Skin of body (tissue), 3 donors: Measurements from ENCODE around the gene SPECC1. TPM values are rescaled to one million over a fixed set of nuclear protein-coding genes. Genes with fewer than 3 reads are reported as not detected.
"Not testable (repeated sequence)": the region's sequence is repeated elsewhere in the genome, so short reads cannot be mapped to it uniquely, and the experiment has no call there.

Experiments
- DNase-seq: peaks from one replicate; lab custom pipeline; 2025; lab: John Stamatoyannopoulos, UW
- small RNA-seq: library from RNA; depleted of rRNA; stranded (forward); fragments of <200 nt; gene quantifications from one replicate; pipeline ENCODE3, GENCODE V24; 2014; ENCODE audit warnings: low replicate concordance
- total RNA-seq: library from RNA; depleted of rRNA; stranded (reverse); fragments of >200 nt; gene quantifications from one replicate; pipeline ENCODE4 v1.2.3, GENCODE V29; 2014

SPECC1 gene
- total RNA-seq, 1 donor from 2014 or later, result 21.3 TPM

DNA sequence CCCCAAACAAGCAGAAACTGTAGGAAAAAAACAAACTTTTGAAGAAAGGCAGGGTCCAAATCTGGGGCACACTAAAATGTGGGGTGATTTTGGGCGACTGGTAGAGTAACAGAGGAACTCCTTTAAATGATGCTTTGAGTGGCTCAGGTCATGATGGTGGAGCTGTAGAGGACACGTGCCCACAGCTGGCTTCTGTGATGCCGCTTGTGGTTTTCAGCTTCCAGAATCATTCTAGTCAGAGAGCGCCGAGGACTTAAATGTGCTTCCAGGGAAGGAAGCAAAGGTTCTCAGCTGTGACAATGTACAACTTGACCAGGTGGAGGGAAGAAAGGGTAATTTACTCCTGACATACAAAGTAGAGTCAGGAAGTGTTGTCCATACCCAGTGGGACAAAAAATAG, 295.8 kb downstream of the SPECC1 start:
- DNase-seq, result no peak

DNA sequence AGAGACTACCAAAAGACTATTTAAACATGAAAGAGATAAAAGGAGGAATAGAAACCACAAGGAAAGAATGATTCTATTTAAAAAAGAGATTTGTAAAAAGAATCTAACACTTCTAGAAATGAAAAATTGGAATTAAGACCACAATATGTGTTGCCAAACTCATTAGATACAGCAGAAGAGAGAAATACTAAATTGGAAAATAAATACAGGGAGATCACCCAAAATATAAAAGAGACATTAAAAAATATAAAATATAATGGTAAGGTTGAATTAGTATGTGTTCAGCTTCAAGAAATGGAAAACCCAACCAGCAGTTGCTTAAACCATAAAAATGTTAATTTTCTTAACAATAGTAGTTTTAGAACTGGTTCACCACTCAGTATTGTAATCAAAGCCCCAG, 297.8 kb downstream of the SPECC1 start:
- no peak for DNase-seq

DNA sequence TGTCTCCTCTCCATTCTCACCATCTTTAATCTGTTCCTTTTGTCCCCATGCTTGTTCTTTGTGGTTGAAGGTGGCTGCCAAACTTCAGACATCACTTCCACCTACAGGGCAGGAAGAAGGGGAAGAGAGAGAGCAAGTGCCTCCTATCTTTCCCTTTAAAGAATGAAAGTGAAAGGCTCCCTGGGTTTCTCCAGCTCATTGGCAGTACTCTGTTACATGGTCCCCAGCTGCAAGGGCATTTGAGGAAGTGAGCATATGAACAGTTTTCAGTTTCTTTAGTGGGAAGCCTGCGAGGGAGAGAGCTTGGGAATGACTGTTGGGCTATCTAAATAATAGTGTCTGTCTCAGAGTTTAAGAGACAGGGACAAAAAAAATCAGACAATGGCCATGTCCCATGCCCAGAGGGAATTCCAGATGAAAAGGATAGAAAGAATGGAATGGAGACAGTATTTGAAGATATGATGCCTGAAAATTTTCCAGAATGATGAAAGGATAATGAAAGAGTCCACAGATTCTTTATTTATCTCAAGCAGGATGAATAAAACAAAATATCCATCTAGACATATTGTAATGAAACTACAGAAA, 298.3 kb downstream of the SPECC1 start:
- DNase-seq, result no peak

DNA sequence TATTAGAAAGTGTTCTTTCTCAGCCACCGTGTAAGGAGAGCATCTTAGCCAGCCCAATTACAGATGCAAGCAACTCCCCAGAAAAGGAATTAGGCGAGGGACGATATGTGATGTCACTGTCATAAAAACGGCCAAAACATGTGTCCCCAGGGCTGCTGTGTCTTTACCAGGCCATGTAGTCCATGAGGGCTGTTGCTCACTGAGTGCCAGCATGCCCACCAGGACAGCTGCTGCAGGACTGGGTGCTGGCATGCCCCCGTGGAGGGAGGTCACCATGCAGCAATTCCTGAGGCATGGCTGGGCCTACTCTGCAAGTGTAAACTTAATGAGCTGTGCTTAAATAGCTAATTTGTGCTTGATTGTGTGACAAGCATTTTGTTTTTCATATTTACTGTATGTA, 301.3 kb downstream of the SPECC1 start:
- DNase-seq, result no peak

- no peak for DNase-seq
These were observed 304.1 kb downstream of the SPECC1 start for GRCh38 chr17:20313306-20313705.

DNA sequence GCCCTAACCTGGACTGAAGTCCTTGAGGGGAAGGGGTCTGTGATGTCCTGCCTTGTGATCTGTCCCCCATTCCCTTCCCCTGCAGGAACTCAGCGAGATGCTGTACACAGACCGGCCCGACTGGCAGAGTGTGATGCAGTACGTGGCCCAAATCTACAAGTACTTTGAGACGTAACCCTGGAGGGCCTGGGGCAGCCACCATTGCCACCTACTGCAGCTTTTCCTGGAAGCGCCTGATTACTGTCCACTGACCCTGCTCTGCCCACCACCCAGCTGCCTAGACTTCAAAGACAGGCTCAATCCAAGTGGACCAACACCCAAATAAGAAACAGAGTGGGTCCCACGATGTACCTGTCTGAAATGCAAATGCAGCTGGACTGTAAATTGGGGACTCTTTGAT, 304.7 kb downstream of the SPECC1 start:
- no peak for DNase-seq

- no peak for DNase-seq
These were observed 305.7 kb downstream of the SPECC1 start for GRCh38 chr17:20314834-20315233.

- no peak for DNase-seq
These were observed 306.2 kb downstream of the SPECC1 start for GRCh38 chr17:20315311-20315710.

GRCh38 chr17:20315821-20316220, 306.7 kb downstream of the SPECC1 start:
- DNase-seq, result no peak

GRCh38 chr17:20320535-20321229, 311.5 kb downstream of the SPECC1 start:
- DNase-seq, result peak; percentile 24

GRCh38 chr17:20321357-20321756, 312.2 kb downstream of the SPECC1 start:
- DNase-seq, result not testable (repeated sequence)

- not testable (repeated sequence) for DNase-seq
These were observed 318.6 kb downstream of the SPECC1 start for GRCh38 chr17:20327739-20328138.

- not testable (repeated sequence) for DNase-seq
These were observed 342.2 kb downstream of the SPECC1 start for GRCh38 chr17:20351405-20351804.

- DNase-seq, result not testable (repeated sequence)
These were observed 343.4 kb downstream of the SPECC1 start for GRCh38 chr17:20352567-20352966.

- DNase-seq, result not testable (repeated sequence)
These were observed 354.7 kb downstream of the SPECC1 start for GRCh38 chr17:20363846-20364245.

Small RNA genes within 50 kb of the gene (small RNA-seq; reads per million reads assigned to genes)
- gene AC008088.1 (not detected), gene RNU6-1057P (not detected), gene RNU6-258P (not detected), gene RNU6-467P (not detected)

Other genes with a start within 250 kb of the SPECC1 start
- 26.8 TPM for gene ULK2, start 141.4 kb upstream of the SPECC1 start, total RNA-seq
- gene AKAP10, start 31.5 kb upstream of the SPECC1 start, total RNA-seq, result 29.2 TPM